Activated T-helper 2 cell treated with anti-CD3 and anti-CD28 coated beads, Interferon-gamma antibody, Interleukin-2, Interleukin-4, amounts not matched to agents 10 μg/mL and 5 μg/mL and 100 μg/mL, durations not matched to agents 14 hours and 24 hours and 36 hours (primary cell): ENCODE measurements around the gene ARHGEF38. TPM values are rescaled to one million over a fixed set of nuclear protein-coding genes. Genes with fewer than 3 reads are reported as not detected.
A peak's percentile ranks its signal among the peaks of the same experiment; 100 is the strongest.
"Not testable (repeated sequence)": the region's sequence is repeated elsewhere in the genome, so short reads cannot be mapped to it uniquely, and the experiment has no call there.

Source experiments
- DNase-seq: peaks from one replicate; pipeline ENCODE4 v3.0.0; 2021; ENCODE audit warnings: low spot score
- H3K27ac Mint-ChIP-seq: one replicate; pipeline ENCODE4 v1.8.0; 2021; ENCODE audit warnings: mixed read lengths
- H3K27me3 Mint-ChIP-seq: one replicate; pipeline ENCODE4 v1.8.0; 2021; ENCODE audit warnings: low read depth, mixed read lengths
- H3K36me3 Mint-ChIP-seq: one replicate; pipeline ENCODE4 v1.8.0; 2021; ENCODE audit warnings: low read depth, mixed read lengths
- H3K4me1 Mint-ChIP-seq: one replicate; pipeline ENCODE4 v1.8.0; 2021; ENCODE audit warnings: low read depth, mixed read lengths
- H3K4me3 Mint-ChIP-seq: one replicate; pipeline ENCODE4 v1.8.0; 2021; ENCODE audit warnings: low read depth, mild to moderate bottlenecking, moderate library complexity, mixed read lengths
- H3K9me3 Mint-ChIP-seq: one replicate; pipeline ENCODE4 v1.8.0; 2021; ENCODE audit warnings: mixed read lengths
- intact Hi-C: fragments of 100-400 bp; cut with micrococcal nuclease; formaldehyde crosslinking; loops from one replicate; pipeline ENCODE4 v1.15.1; 2023
- total RNA-seq: library from RNA; stranded (reverse); gene quantifications from 2 replicates; pipeline ENCODE4 v1.2.3, GENCODE V29; 2022

The ARHGEF38 gene
- total RNA-seq, 1 donor from 2014 or later = not detected

DNA sequence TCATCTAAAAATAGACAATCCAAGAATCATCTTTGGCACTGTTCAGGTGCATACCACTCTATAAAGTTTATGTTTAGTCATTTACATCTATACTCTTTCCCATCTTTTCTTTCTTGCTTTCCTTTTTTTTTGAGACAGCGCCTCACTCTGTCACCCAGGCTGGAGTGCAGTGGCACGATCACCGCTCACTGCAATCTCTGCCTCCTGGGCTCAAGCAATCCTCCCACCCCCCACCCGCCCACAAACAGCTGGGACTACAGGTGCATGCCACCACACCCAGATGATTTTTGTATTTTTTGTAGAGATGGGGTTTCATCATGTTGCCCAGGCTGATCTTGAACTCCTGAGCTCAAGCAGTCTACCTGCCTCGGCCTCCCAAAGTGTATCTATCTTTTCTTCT is 142.4 kb downstream of the ARHGEF38 start:
- intact Hi-C loops, DNase-seq, H3K9me3 Mint-ChIP-seq, H3K4me1 Mint-ChIP-seq, H3K27ac Mint-ChIP-seq, H3K4me3 Mint-ChIP-seq, H3K27me3 Mint-ChIP-seq: not testable (repeated sequence)
- peaks cover 42% of the 10 kb centered on the region for H3K36me3 Mint-ChIP-seq

DNA sequence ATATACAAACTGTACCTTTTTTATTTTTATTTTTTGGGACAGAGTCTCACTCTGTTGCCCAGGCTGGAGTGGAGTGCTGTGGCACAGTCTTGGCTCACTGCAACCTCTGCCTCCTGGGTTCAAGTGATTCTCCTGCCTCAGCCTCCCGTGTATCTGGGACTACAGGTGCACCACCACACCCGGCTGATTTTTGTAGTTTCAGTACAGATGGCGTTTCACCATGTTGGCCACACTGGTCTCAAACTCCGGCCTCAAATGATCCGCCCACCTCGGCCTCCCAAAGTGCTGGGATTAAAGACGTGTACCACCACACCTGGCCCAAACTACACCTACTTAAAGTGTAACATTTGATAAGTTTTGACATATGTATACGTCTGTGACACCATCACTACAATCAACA is 143.4 kb downstream of the ARHGEF38 start:
- DNase-seq, H3K4me1 Mint-ChIP-seq, H3K27ac Mint-ChIP-seq, intact Hi-C loops, H3K4me3 Mint-ChIP-seq, H3K9me3 Mint-ChIP-seq, H3K27me3 Mint-ChIP-seq: not testable (repeated sequence)
- peaks cover 37% of the 10 kb centered on the region for H3K36me3 Mint-ChIP-seq

DNA sequence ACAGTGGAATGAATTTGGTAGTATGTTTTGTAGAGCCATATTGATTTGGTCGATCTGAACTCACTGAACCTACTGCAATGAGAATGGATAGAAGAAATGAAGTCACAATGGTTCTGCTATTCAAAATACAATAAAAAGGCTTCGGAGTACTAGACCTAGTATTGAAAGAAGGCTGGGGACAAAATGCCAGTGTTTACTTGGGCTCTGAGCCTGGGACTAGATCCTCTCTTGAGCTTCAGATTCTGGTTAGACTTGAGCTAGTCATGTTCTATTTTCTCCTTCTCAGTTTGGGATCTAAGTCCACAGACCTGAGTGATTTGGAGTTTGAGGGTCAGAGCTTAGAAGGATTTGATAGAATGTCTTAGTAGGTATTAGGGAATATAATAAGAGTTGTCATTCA is 146.2 kb downstream of the ARHGEF38 start:
- H3K27ac Mint-ChIP-seq = no peak overlapping the region
- intact Hi-C loops = no loop called here
- no peak overlapping the region for H3K4me3 Mint-ChIP-seq
- peaks cover 27% of the 10 kb centered on the region for H3K36me3 Mint-ChIP-seq
- H3K27me3 Mint-ChIP-seq = no peaks in the 10 kb centered on the region
- H3K4me1 Mint-ChIP-seq = no peaks in the 10 kb centered on the region
- no peaks in the 10 kb centered on the region for H3K9me3 Mint-ChIP-seq
- no peak for DNase-seq

DNA sequence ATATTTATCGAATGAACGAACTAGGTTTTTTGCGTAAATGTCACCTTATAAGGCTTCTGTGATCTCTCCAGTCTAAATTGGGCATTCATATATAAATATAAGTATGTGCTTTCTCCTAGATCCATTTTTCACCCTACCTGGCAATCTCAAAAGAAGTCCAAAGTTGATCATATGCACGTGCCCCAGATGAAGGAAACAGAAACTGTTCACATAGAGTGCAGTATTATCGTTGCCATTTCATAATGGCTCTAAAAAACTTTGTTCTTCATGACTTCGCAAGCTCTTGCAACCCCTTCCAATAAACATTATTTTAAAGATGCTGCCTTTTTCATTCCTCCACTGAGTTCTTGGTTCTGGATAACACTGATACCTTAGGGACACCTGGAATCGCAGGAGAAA is 155.4 kb downstream of the ARHGEF38 start:
- intact Hi-C loops = loop anchor here (5.0 to 10.0 kb wide), 5 partner anchors 187 to 653 kb away; partner anchors contain the start of genes AIMP1, NPNT, PPA2 and TBCK
- DNase-seq = no peak
- Mint-ChIP-seq H3K27me3 (no peaks in the 10 kb centered on the region), H3K4me3 (peak overlapping the region; percentile 98), H3K9me3 (no peaks in the 10 kb centered on the region), H3K4me1 (peaks cover 26% of the 10 kb centered on the region), H3K27ac (peak overlapping the region; percentile 94), H3K36me3 (peaks cover 7% of the 10 kb centered on the region)

DNA sequence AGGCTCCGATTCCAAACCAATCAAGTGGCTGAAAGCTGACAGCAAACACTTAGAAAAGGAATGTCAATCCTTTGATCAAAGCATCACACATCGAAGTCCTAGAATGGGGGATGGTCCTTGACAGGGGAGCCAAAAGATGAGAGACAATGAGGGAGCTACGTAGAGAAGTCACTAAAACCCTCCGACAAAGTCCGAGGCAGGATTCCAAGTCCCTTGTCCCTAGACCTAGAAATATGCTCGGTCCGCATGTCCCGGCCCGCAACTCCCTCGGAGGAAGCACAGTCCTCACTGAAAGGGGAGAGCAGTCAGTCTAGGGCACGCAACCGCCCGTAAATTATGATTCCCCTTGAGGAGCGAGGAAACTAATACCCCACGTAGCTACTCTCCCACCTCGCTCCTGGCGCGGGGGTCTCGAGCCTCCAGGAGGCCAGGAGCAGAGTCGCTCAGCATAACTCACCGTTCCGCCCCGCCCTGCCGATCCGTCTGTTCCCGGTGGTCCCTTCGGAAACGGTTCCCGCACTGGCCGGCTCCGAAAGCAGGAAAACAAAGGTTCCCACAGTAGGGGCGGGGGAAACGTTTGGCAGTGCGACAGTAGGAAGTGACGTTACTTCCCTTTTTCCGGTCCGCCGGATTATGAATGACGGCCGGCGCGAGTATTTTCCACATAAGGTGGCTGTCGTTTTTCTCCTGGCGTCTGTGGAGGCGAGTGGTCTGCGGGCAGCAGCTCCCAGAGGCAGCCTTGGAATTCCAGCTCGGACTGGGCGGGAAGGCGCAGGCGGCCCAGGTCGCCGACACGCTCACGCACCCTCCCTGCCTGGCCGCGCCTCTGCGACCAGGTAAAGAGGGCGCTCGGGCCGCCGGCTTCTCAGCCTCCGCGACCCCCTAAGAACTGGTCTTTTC is 156.0 kb downstream of the ARHGEF38 start, which contains the start of the genes GSTCD and INTS12:
Gene GSTCD (plus strand): TSS at position 604 of the 900 bp plus-strand sequence. CDS start 8,830 bp downstream, outside the sequence.
Gene INTS12 (minus strand): TSS at position 509 of the 900 bp plus-strand sequence. CDS start 8,684 bp downstream, outside the sequence.
- Mint-ChIP-seq H3K4me3 (peak within 1 kb of the TSS; percentile 98), H3K9me3 (no peaks in the 10 kb centered on the region), H3K36me3 (peaks cover 7% of the 10 kb centered on the region), H3K27ac (peak within 1 kb of the TSS; percentile 94), H3K27me3 (no peaks in the 10 kb centered on the region), H3K4me1 (peaks cover 26% of the 10 kb centered on the region)
- peak; percentile 82 for DNase-seq
- intact Hi-C loops = loop anchor here (5.0 to 10.0 kb wide), 5 partner anchors 186 to 654 kb away; partner anchors contain the start of genes AIMP1, NPNT, PPA2 and TBCK

DNA sequence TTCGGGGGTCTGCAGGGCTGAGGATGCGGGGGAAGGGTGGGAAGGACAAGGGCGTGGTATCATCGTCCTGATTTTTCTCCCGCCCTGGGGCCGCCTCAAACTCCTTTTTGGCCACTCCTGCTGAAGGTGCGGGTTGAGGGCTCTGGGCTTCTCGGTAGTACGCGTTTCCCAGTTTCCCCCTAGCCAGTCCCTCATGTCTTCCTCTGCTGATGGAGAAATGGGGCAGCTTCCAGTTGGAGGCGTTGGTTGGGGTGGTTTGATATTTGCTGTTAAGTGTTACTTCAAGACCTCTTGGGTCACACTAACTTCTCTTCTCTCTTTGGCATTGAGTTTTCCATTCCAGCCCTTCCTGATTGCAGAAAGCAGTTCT is 156.6 kb downstream of the ARHGEF38 start:
- Mint-ChIP-seq H3K27ac (peak overlapping the region; percentile 83), H3K27me3 (no peaks in the 10 kb centered on the region), H3K4me3 (peak overlapping the region; percentile 98), H3K4me1 (peaks cover 26% of the 10 kb centered on the region), H3K9me3 (no peaks in the 10 kb centered on the region), H3K36me3 (peaks cover 7% of the 10 kb centered on the region)
- DNase-seq = no peak
- intact Hi-C loops = loop anchor here (5.0 to 10.0 kb wide), 5 partner anchors 186 to 654 kb away; partner anchors contain the start of genes AIMP1, NPNT, PPA2 and TBCK

DNA sequence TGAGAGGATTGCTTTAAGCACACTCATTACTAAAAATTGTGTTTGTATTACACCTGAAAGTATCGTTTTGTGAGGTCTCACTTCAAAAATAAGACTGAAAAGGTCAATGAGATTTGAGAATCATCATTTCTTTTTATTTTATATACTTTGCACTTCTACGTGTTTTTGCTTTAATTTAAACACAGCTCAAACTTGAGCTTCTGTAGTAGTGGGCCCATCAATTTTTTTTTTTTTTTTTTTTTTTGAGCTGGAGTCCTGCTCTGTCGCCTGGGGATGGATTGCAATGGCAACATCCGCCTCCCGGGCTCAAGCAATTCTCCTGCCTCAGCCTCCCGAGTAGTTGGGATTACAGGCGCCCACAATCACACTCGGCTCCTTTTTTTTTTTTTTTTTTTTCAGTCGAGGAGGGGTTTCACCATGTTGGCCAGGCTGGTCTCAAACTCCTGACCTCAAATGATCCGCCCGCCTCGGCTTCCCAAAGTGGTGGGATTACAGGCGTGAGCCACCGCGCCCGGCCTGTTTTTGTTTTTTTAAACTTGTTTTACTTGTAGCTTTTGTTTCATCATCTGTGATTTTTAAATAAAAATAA is 157.7 kb downstream of the ARHGEF38 start:
- intact Hi-C loops = no loop called here
- no peaks in the 10 kb centered on the region for H3K9me3 Mint-ChIP-seq
- H3K36me3 Mint-ChIP-seq = peaks cover 7% of the 10 kb centered on the region
- no peak for DNase-seq
- peaks cover 26% of the 10 kb centered on the region for H3K4me1 Mint-ChIP-seq
- H3K4me3 Mint-ChIP-seq = peak overlapping the region; percentile 98
- H3K27me3 Mint-ChIP-seq = no peaks in the 10 kb centered on the region
- H3K27ac Mint-ChIP-seq = no peak overlapping the region

DNA sequence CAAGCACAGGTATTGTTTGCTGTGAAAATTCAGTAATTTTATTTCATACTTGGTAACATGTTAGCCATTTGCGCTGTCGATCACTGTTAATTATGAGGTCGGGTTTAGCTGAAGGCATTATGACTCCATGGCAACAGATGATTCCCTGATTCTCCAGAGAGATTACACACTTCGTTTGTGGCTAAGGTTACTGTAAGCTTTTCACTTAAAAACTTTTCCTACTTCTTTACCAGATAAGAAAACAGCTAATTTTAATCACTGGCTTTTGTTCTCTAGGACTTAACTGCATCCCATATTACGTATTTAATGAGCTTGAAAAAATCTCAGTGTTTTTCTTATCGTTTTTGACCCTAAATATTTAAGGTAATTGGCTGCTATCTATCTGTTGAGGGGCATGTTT is 158.3 kb downstream of the ARHGEF38 start:
- intact Hi-C loops = no loop called here
- Mint-ChIP-seq H3K27me3 (no peaks in the 10 kb centered on the region), H3K9me3 (no peaks in the 10 kb centered on the region), H3K4me1 (peaks cover 26% of the 10 kb centered on the region), H3K27ac (no peak overlapping the region), H3K4me3 (no peak overlapping the region), H3K36me3 (peaks cover 7% of the 10 kb centered on the region)
- no peak for DNase-seq

DNA sequence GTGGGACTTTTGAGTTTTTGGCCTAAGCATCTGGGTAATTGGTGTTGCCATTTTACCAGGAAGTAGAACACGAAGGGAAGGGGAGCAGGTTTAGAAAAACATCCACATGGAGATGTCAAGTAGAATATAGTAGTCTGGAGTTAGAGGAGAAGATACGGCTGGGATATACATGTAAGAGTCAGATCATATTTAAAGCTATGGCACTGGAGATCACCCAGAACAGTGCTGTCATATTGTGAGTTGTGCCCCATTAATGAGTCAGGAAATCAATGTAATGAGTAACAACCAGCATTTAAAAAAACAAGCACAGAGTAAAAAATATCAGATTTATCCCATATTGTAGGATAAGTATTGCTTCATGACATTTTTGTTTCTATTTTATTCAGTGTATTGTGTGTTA is 160.3 kb downstream of the ARHGEF38 start:
- H3K27ac Mint-ChIP-seq = no peak overlapping the region

DNA sequence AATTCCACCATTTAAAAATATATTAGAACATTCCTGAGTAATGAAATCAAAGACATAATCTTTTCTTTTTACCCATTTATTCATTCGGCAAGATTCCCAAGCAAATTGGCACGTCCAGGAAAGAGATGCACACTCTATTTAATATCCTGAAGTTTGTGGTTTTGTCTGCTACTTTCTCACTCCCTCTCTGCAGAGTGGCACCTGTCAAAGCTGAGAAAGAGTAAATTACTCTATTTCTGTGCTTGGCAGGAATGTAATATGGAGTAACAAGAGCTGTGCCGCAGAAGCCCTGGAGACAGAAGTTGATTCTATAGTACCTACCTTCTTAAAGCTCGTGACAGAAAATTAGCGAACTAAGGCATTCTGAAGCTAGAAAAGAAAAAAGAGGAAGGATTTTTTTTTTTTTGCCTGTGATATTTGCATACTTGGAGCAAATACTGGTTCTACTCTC is 161.7 kb downstream of the ARHGEF38 start:
- no peaks in the 10 kb centered on the region for H3K27me3 Mint-ChIP-seq
- intact Hi-C loops = no loop called here
- no peak overlapping the region for H3K27ac Mint-ChIP-seq
- no peaks in the 10 kb centered on the region for H3K9me3 Mint-ChIP-seq
- no peak overlapping the region for H3K4me3 Mint-ChIP-seq
- H3K4me1 Mint-ChIP-seq = peaks cover 9% of the 10 kb centered on the region
- DNase-seq = no peak
- H3K36me3 Mint-ChIP-seq = no peaks in the 10 kb centered on the region

More for the DNA sequence above, 160.3 kb downstream of the ARHGEF38 start:
- Mint-ChIP-seq H3K4me3 (no peak overlapping the region), H3K9me3 (no peaks in the 10 kb centered on the region), H3K4me1 (peaks cover 11% of the 10 kb centered on the region), H3K36me3 (no peaks in the 10 kb centered on the region), H3K27me3 (no peaks in the 10 kb centered on the region)
- intact Hi-C loops = no loop called here
- DNase-seq = no peak

DNA sequence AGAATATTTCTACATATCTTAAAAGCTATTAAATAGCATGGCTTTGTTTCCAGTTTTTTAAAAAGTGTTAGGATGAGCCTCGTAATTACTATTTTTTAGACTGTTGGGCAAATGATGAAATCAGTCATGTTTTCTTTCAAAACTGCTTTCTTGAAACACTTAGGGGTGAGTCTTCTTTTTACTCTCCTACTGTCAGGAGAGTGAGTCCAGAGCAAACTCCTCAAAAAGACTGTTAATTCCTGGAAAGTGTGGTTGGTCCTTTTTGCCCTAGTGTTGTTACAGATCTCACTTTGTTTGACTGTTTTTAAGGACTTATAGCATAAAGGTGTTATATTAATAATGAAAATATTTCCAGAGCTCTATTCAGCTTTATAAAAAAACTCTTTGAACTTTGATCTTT is 162.5 kb downstream of the ARHGEF38 start:
- H3K27ac Mint-ChIP-seq = no peak overlapping the region
- no peaks in the 10 kb centered on the region for H3K9me3 Mint-ChIP-seq
- H3K27me3 Mint-ChIP-seq = no peaks in the 10 kb centered on the region
- peaks cover 2% of the 10 kb centered on the region for H3K4me1 Mint-ChIP-seq
- H3K36me3 Mint-ChIP-seq = peaks cover 1% of the 10 kb centered on the region
- no peak overlapping the region for H3K4me3 Mint-ChIP-seq
- intact Hi-C loops = loop anchor here (5.0 kb wide), 1 partner anchor 193 kb away; no protein-coding TSS in a partner anchor
- DNase-seq = no peak

DNA sequence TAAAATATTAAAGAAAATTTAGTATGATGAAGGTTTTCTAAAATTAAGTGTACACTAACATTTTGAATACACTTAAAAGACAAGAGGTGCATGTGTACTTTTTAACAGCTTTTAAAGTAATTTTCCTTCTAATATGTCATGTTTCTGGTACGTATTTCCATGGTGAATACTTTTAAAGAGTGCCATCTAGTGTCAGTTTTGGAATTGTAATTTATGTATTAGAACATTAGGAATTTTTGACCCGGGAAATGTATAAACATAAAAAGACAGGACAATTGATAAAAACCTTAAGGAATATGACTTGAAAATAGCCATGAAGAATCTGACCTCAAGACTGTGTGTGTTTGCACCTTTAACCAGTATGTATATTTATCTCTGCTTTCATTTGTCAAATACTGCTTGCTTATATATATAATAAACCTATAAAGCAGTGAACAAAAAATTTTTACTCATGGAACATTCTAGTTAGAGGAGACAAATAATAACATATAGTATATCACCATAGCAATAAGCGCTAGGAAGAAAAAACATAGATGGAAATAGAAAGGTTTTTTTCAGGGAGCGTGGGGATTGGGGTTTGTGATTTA is 163.4 kb downstream of the ARHGEF38 start:
- H3K27ac Mint-ChIP-seq = no peak overlapping the region
- DNase-seq = no peak
- no peaks in the 10 kb centered on the region for H3K27me3 Mint-ChIP-seq
- H3K4me1 Mint-ChIP-seq = peaks cover 1% of the 10 kb centered on the region
- peaks cover 3% of the 10 kb centered on the region for H3K36me3 Mint-ChIP-seq
- no peak overlapping the region for H3K4me3 Mint-ChIP-seq
- intact Hi-C loops = loop anchor here (5.0 kb wide), 1 partner anchor 193 kb away; no protein-coding TSS in a partner anchor
- no peaks in the 10 kb centered on the region for H3K9me3 Mint-ChIP-seq
